HFFc6 (cell line): ENCODE results near the gene IL20RB. TPM values are rescaled to one million over a fixed set of nuclear protein-coding genes. Genes with fewer than 3 reads are reported as not detected.

Experiments
- DNase-seq: peaks from one replicate; pipeline ENCODE4 v3.0.0-alpha.2; 2018
- H3K27ac Mint-ChIP-seq: 2 replicates; pipeline ENCODE4 v1.8.0; 2020; ENCODE audit warnings: mild to moderate bottlenecking, mixed read lengths
- H3K27me3 Mint-ChIP-seq: 2 replicates; pipeline ENCODE4 v1.8.0; 2021; ENCODE audit warnings: mild to moderate bottlenecking, moderate library complexity, mixed read lengths; ENCODE audit not compliant: insufficient read depth
- H3K36me3 Mint-ChIP-seq: 2 replicates; pipeline ENCODE4 v1.8.0; 2021; ENCODE audit warnings: low read depth, mixed read lengths
- H3K4me1 Mint-ChIP-seq: 2 replicates; pipeline ENCODE4 v1.8.0; 2020; ENCODE audit warnings: low read depth, mixed read lengths
- H3K4me3 Mint-ChIP-seq: 2 replicates; pipeline ENCODE4 v1.8.0; 2020; ENCODE audit warnings: mild to moderate bottlenecking, moderate library complexity, mixed read lengths
- H3K9me3 Mint-ChIP-seq: 2 replicates; pipeline ENCODE4 v1.8.0; 2020; ENCODE audit warnings: mild to moderate bottlenecking, mixed read lengths
- total RNA-seq, 6 experiments: library from RNA; stranded (reverse); fragmentation: NEBNext Ultra II Directional; extraction: Animal tissue kit (Norgen Biotek cat#: 25700); gene quantifications; 2 replicates in 1 of 6; 3 replicates in 5 of 6; pipeline ENCODE4 v1.2.3, GENCODE V29; 2021
- TF ChIP-seq, protein P1 (sequence below): fragments of 200-600 bp; sonication (generic); IDR thresholded peaks from 2 replicates; pipeline ENCODE4 v1.5.0; 2021; ENCODE audit warnings: antibody characterized with exemption, mild to moderate bottlenecking

Gene IL20RB
- total RNA-seq, 6 experiments from 2014 or later: 0.51 to 1.5 (median 0.82) TPM

DNA sequence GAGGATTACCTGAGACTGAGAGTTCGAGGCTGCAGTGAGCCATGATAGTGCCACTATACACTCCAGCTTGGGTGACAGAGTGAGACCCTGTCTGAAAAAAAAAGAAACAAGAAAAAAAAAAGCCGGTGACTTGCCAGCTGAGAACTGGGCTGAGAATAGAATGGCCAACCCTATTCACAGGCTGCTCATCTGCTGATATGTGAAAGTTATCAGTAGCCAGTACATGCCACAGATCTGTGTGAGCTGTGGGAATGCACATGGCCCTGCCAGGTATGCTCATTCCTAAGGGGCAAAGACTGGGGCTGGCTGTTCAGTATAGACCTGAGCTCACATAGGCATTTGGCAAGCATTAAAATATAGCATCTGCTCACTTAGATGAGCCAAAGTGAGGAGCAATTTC is 30.9 kb downstream of the IL20RB start:
- DNase-seq: no peak
- Mint-ChIP-seq H3K9me3 (no peaks in the 10 kb centered on the region), H3K27ac (no peak overlapping the region), H3K4me1 (peaks cover 27% of the 10 kb centered on the region), H3K4me3 (no peak overlapping the region), H3K27me3 (peaks cover 1% of the 10 kb centered on the region; the same call in 1 of the 2 replicates), H3K36me3 (peaks cover 8% of the 10 kb centered on the region)
- TF ChIP-seq, protein P1, sequence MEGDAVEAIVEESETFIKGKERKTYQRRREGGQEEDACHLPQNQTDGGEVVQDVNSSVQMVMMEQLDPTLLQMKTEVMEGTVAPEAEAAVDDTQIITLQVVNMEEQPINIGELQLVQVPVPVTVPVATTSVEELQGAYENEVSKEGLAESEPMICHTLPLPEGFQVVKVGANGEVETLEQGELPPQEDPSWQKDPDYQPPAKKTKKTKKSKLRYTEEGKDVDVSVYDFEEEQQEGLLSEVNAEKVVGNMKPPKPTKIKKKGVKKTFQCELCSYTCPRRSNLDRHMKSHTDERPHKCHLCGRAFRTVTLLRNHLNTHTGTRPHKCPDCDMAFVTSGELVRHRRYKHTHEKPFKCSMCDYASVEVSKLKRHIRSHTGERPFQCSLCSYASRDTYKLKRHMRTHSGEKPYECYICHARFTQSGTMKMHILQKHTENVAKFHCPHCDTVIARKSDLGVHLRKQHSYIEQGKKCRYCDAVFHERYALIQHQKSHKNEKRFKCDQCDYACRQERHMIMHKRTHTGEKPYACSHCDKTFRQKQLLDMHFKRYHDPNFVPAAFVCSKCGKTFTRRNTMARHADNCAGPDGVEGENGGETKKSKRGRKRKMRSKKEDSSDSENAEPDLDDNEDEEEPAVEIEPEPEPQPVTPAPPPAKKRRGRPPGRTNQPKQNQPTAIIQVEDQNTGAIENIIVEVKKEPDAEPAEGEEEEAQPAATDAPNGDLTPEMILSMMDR: no peak

DNA sequence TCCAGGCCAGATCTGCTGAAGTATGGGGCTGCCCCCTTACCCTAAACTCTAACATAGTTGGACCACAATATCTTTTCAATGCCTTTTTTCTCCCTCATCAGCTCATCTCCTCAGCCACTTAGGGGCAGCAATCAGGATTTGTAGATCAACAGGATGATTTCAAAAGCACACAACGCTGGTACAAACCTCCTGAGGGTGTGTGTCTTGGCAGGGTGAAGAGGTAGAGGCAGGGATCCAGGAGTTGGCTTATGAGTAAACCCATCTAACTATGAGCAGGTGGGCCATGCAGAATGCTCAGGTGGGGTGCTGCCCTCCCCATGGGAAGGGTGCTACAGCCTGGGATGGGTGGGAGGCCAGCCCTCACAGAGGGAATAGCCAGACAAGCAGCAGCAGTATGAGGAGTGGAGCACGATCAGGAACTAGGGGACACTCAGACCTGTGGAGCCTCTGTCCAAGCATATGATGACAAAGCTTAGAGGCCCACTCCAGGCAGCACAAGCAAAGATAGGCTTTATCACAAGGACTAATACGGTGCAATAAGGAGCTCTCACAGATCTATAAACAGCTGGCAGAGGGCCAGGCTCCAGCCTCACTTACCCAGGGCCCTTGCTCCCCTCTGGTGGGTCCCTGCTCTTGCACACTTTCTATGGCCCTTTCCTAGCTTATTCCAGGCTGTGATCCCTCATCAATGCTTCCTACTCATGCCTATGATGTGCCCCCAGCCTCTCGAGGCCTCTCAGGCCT is 32.2 kb downstream of the IL20RB start:
- no peak overlapping the region for H3K27ac Mint-ChIP-seq
- DNase-seq: no peak
- H3K27me3 Mint-ChIP-seq: peaks cover 1% of the 10 kb centered on the region; the same call in 1 of the 2 replicates
- H3K4me1 Mint-ChIP-seq: peaks cover 22% of the 10 kb centered on the region
- peaks cover 8% of the 10 kb centered on the region for H3K36me3 Mint-ChIP-seq
- H3K9me3 Mint-ChIP-seq: no peaks in the 10 kb centered on the region
- no peak overlapping the region for H3K4me3 Mint-ChIP-seq
- TF ChIP-seq, protein P1: no peak

DNA sequence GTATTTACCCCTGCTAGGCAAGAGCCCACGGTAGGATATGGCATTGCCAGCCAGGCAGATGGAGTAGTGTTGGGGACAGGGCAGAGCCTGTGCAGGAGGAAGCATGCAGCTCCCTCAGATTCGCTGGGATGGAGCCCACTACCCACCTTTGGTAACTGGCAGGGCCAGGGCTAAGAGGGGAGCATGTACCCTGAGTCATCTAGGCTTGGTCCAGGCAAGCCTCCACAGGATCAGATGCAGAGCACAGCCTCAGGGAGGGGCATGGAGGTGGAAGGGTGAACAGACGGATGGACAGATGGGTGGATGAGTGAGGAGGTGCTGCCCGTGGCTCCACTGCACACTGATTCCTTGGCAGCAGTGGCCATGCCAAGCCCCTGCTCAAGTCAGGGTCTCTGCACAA is 33.0 kb downstream of the IL20RB start:
- H3K27me3 Mint-ChIP-seq: peaks cover 1% of the 10 kb centered on the region; the same call in 1 of the 2 replicates
- H3K36me3 Mint-ChIP-seq: peaks cover 8% of the 10 kb centered on the region

DNA sequence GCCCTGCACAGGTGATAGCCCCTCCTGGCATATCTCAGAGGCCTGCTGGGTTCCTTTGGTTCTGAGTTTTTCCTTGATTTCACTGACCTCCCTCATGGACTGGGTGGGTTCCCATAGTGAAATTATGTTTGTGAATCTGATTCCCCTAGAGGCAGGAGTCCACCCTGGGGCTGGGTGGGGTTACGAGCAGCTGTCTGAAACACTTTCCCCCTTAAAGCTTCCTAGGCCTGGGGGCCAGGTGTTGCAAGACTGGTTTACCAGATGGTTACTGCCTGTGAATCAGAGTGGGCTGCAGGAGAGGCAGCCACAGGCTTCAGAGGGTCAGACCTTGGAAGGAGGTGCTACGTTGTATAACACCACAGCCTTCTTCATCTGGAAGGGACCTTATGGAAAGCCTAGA is 34.3 kb downstream of the IL20RB start:
- H3K9me3 Mint-ChIP-seq: no peaks in the 10 kb centered on the region
- H3K27ac Mint-ChIP-seq: no peak overlapping the region
- peaks cover 1% of the 10 kb centered on the region; the same call in 1 of the 2 replicates for H3K27me3 Mint-ChIP-seq
- DNase-seq: no peak
- peaks cover 2% of the 10 kb centered on the region; the same call in 1 of the 2 replicates for H3K36me3 Mint-ChIP-seq
- H3K4me1 Mint-ChIP-seq: peaks cover 15% of the 10 kb centered on the region
- no peak overlapping the region for H3K4me3 Mint-ChIP-seq
- TF ChIP-seq, protein P1: no peak

More for the DNA sequence above, 33.0 kb downstream of the IL20RB start:
- no peak for DNase-seq
- TF ChIP-seq, protein P1: no peak
- Mint-ChIP-seq H3K4me1 (peaks cover 22% of the 10 kb centered on the region), H3K4me3 (no peak overlapping the region), H3K27ac (no peak overlapping the region), H3K9me3 (no peaks in the 10 kb centered on the region)

- peaks cover 14% of the 10 kb centered on the region for H3K4me1 Mint-ChIP-seq
- H3K9me3 Mint-ChIP-seq: no peaks in the 10 kb centered on the region
- peak overlapping the region; percentile 7; the same call in 1 of the 2 replicates for H3K4me3 Mint-ChIP-seq
- DNase-seq: peak; percentile 61
- peak overlapping the region; percentile 57 for H3K27ac Mint-ChIP-seq
- TF ChIP-seq, protein P1: no peak
- no peaks in the 10 kb centered on the region for H3K36me3 Mint-ChIP-seq
- H3K27me3 Mint-ChIP-seq: no peaks in the 10 kb centered on the region; the same call in 1 of the 2 replicates
These were observed 37.2 kb downstream of the IL20RB start for GRCh38 chr3:136994772-136995516.
